22Rv1 (cell line): ENCODE results near the gene TRIO.

Experiments
- ZFX ChIP-seq: fragments of 450-650 bp; IDR thresholded peaks from 2 replicates; pipeline ENCODE4 v1.6.1; 2017; ENCODE audit warnings: antibody characterized with exemption, borderline replicate concordance
- TF ChIP-seq, protein P1 (sequence below): fragments of 450-650 bp; IDR thresholded peaks from 2 replicates; pipeline ENCODE4 v1.5.1; 2017; ENCODE audit warnings: mild to moderate bottlenecking

DNA sequence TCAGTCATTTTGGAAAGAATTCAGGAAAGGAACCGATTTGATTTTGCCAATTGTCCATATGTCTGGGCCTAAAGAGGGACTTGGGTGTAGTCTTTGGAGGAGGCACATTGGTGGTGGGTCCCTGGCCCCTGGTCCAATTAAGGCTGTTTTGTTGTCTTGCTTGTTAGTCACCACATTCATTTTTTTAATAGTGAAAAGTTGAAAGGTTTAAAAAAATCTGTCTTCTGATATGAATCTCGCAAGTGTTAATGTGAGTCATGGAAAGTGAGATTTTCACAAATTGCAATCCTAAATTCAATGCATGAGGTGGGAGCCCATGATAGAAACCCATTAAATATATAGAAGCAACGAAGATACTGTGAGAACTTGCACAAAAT, 272.5 kb downstream of the TRIO start:
- TF ChIP-seq, protein P1, sequence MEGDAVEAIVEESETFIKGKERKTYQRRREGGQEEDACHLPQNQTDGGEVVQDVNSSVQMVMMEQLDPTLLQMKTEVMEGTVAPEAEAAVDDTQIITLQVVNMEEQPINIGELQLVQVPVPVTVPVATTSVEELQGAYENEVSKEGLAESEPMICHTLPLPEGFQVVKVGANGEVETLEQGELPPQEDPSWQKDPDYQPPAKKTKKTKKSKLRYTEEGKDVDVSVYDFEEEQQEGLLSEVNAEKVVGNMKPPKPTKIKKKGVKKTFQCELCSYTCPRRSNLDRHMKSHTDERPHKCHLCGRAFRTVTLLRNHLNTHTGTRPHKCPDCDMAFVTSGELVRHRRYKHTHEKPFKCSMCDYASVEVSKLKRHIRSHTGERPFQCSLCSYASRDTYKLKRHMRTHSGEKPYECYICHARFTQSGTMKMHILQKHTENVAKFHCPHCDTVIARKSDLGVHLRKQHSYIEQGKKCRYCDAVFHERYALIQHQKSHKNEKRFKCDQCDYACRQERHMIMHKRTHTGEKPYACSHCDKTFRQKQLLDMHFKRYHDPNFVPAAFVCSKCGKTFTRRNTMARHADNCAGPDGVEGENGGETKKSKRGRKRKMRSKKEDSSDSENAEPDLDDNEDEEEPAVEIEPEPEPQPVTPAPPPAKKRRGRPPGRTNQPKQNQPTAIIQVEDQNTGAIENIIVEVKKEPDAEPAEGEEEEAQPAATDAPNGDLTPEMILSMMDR, result no peak
- TF ChIP-seq ZFX, result no peak
